Measurements from ENCODE around the gene EPN1.

Gene EPN1

GRCh38 chr19:55661826-55662225 is 13.2 kb upstream of the EPN1 start:
- DNase-seq = no peak

- no peak for DNase-seq
These were observed 11.0 kb upstream of the EPN1 start for GRCh38 chr19:55663846-55664536.

GRCh38 chr19:55666343-55667005 is 8.6 kb upstream of the EPN1 start:
- DNase-seq = no peak

- DNase-seq = no peak
These were observed 8.0 kb upstream of the EPN1 start for GRCh38 chr19:55667006-55667381.

GRCh38 chr19:55667511-55667910 is 7.5 kb upstream of the EPN1 start:
- no peak for DNase-seq

- DNase-seq = no peak
These were observed 7.1 kb upstream of the EPN1 start for GRCh38 chr19:55667958-55668357.

GRCh38 chr19:55668603-55669348 is 6.2 kb upstream of the EPN1 start:
- DNase-seq = no peak

- DNase-seq = no peak
These were observed 5.4 kb upstream of the EPN1 start for GRCh38 chr19:55669418-55670279.

- no peak for DNase-seq
These were observed 4.6 kb upstream of the EPN1 start for GRCh38 chr19:55670280-55671053.

GRCh38 chr19:55671054-55671378 is 4.0 kb upstream of the EPN1 start:
- no peak for DNase-seq

- DNase-seq = no peak
These were observed 2.6 kb upstream of the EPN1 start for GRCh38 chr19:55672418-55672817.

GRCh38 chr19:55673465-55673864 is 1.6 kb upstream of the EPN1 start:
- no peak for DNase-seq

GRCh38 chr19:55673889-55674288 is 1.1 kb upstream of the EPN1 start:
- no peak for DNase-seq

- no peak for DNase-seq
These were observed 576 bp upstream of the EPN1 start for GRCh38 chr19:55674459-55674840.

- no peak for DNase-seq
These were observed 782 bp downstream of the EPN1 start for GRCh38 chr19:55675661-55676354.

GRCh38 chr19:55676383-55676782 is 1.4 kb downstream of the EPN1 start:
- no peak for DNase-seq

GRCh38 chr19:55676889-55677505 is 2.0 kb downstream of the EPN1 start:
- no peak for DNase-seq

GRCh38 chr19:55677572-55678028 is 2.6 kb downstream of the EPN1 start:
- no peak for DNase-seq

GRCh38 chr19:55678121-55678671 is 3.2 kb downstream of the EPN1 start:
- DNase-seq = no peak

- no peak for DNase-seq
These were observed 4.6 kb downstream of the EPN1 start for GRCh38 chr19:55679343-55680257.
